Motor neuron (in vitro differentiated cells): ENCODE measurements around the gene OXSM. TPM values are rescaled to one million over a fixed set of nuclear protein-coding genes. Genes with fewer than 3 reads are reported as not detected.

ENCODE experiments used
- ATAC-seq, 8 experiments: fragments of 200-7000 bp; cut with Tn5 transposase; replicated peaks in 6 of 8; 2 replicates each; pipeline ENCODE4 v1.8.0; 2021; ENCODE audit warnings: mild to moderate bottlenecking in 8 of 8, moderate library complexity in 8 of 8
- H3K27ac ChIP-seq, 2 donors: fragments of 250-450 bp; sonication (Bioruptor Pico); 2 replicates each; pipeline ENCODE4 v1.9.0; 2021; ENCODE audit warnings: antibody characterized with exemption in 2 of 2, mild to moderate bottlenecking in 2 of 2, moderate library complexity in 1 of 2
- H3K4me1 ChIP-seq, 2 donors: fragments of 250-450 bp; sonication (Bioruptor Pico); replicated peaks in 1 of 2; 2 replicates each; pipeline ENCODE4 v1.6.1; 2021; ENCODE audit warnings: antibody characterized with exemption in 2 of 2, mild to moderate bottlenecking in 2 of 2, moderate library complexity in 1 of 2
- H3K4me3 ChIP-seq, 5 donors: fragments of 250-450 bp; sonication (Bioruptor Pico); 2 replicates each; pipeline ENCODE4 v1.9.0; 2021; ENCODE audit warnings: antibody characterized with exemption in 5 of 5, mild to moderate bottlenecking in 5 of 5, moderate library complexity in 4 of 5
- WGBS, 10 experiments: fragments of 450-650 bp; shearing (Covaris generic); methylation state at CpG; one replicate each; pipeline ENCODE4 v1.0.0; 2022; 5-methylcytosine and 5-hydroxymethylcytosine counted together
- in situ Hi-C, 9 experiments: fragments of 400-800 bp; cut with MboI; loops; one replicate each; pipeline ENCODE4 v1.15.0; 2021; ENCODE audit warnings: low sequenced_read_pairs in 9 of 9, low pct_unique_long_range_greater_than_20kb in 2 of 9; ENCODE audit not compliant: unreplicated experiment in 9 of 9
- total RNA-seq, 8 experiments: library from RNA; unstranded; fragments of 300-600 nt; gene quantifications; 2 replicates each; pipeline versions ENCODE4 v1.2.3 to v1.2.4, GENCODE V29; 2022

OXSM gene
- total RNA-seq, 8 experiments from 2014 or later = 6.8 to 28.1 (median 10.2) TPM

DNA sequence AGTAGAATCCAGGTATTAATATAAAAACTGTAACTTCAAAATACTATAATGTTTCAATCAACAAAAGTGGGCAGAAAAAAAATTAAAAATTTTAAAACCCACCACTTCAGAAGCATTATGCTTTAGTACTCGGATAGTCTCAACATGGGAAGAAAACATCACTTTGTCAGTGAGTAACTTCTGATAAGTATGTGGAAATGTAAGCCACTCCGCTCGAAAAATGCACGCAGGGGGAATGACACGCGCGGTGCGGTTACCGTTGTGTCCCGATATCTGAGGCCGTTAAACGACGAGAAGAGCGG, 7.3 kb upstream of the OXSM start:
- no peak overlapping the region for H3K27ac ChIP-seq
- peaks cover 17 to 19% of the 10 kb centered on the region in 2 donors for H3K4me1 ChIP-seq
- no peak for ATAC-seq
- in situ Hi-C loops = no loop called here
- WGBS, 10 experiments = 0 to 4% (median 0%) methylated on average over 1 to 14 of the region's 14 CpGs; no CpG with 5 or more reads in 1 of the 10 experiments
- H3K4me3 ChIP-seq = peak overlapping the region; percentile 72 to 84 (median 78)

DNA sequence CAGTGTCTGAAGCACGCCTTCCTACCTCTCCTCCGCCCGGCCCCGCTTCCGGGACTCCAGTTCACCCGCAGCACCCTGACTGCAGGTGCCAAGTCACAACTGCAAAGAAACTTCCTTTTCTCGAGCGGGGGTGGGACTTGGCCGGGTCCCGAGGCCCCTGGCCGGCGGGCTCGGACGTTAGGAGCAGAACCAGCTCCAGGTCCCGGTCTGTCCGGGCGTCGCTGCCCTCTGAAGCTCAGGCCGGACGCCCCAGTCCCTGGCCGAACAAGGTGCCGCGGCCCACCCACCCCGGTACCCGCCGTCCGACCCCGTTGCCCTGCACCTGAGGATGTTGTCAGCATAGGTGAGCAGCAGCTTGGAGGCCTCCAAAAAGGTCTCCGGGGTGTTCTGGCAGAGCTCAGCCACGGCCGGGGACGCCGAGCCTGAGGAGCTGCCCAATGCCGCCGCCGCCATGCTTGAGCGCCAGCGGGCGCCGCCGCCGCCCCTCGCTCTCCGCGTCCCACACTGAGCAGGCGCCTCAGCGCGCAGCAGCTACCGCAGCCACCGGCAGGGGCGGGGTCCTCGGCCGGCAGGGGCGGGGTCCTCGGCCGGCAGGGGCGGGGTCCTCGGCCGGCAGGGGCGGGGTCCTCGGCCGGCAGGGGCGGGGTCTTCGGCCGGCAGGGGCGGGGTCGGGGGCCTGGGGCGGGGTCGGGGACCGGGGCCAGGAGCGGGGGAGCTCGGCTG, 6.8 kb upstream of the OXSM start, which contains the start of gene NGLY1:
Gene NGLY1 (minus strand): TSS at position 506 of the 723 bp plus-strand sequence. CDS start 53 bp downstream, at position 453.
- in situ Hi-C loops = no loop called here
- H3K4me1 ChIP-seq = peaks cover 17 to 19% of the 10 kb centered on the region in 2 donors
- ATAC-seq = peak; percentile 89 to 95 (median 94)
- H3K4me3 ChIP-seq = peak within 1 kb of the TSS; percentile 72 to 84 (median 78)
- 0% methylated on average over 2 to 5 of the region's 72 CpGs; no CpG with 5 or more reads in 5 of the 10 experiments for WGBS, 10 experiments
- H3K27ac ChIP-seq = peak within 1 kb of the TSS; percentile 31 to 75

DNA sequence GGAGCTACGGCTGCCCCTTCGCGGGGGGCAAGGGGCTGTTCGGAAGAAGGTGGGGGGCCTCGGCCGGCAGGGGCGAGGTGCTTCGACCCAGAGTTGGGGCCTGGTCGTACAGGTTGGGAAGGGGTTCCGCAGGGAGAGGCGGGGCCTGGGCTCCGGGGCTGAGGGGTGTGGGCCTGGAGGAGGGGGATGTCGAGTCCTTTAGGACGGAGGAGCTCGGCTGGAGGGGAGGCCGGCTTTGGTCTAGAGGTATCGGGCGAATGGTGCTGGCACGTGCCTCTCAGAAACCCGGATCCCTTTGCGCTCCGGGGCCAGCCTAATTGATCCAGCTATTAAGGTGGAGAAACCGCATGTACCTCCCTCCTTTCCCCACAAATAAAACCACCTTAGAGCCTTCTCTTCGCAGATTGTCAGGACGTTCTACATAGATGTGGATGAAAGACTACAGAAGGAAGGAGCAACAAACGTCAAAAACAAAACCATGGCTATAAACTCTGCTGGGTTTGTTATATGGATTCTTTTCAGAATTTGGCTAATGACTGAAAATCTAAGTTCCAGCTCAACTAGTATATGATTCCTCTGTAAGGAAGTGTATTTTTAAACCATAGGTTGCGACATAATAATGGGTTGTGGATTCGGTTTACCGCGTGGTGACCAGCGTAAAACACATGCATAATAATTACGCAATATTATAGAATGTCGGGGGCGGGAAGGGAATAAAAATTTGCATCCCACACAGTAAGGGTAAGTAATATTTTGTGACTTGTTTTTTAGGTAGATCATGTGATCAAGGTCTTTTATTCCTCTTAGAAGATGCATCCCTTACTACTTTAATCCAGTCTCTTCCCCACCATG, 6.0 kb upstream of the OXSM start:
- Histone ChIP-seq H3K4me1 (peaks cover 17 to 22% of the 10 kb centered on the region in 2 donors), H3K27ac (peak overlapping the region; percentile 31 to 75), H3K4me3 (peak overlapping the region; percentile 72 to 84 (median 78))
- peak; percentile 24 to 80 (median 76) for ATAC-seq
- in situ Hi-C loops = no loop called here
- WGBS, 10 experiments = 3 to 96% (median 69%) methylated on average over 1 to 12 of the region's 34 CpGs; no CpG with 5 or more reads in 1 of the 10 experiments

DNA sequence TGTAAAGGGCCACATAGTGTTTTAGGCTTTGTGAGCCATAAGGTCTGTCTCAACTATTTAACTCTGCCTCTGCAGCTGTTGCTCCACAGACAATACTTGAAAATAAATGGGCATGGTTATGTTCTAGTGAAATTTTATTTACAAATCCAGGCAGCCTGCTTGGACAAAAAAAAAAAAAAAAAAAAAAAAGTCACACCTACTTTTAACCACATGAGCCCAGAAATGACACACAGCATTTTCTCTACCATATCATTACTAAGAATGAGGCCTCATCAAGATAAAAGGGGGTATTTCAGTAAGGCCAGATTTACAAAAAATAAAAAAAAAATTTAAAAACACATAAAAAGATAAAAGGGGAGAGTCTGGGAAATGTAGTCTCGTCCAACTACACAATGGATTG, 4.9 kb upstream of the OXSM start:
- 79 to 100% (median 100%) methylated on average over 1 of the region's 1 CpG; no CpG with 5 or more reads in 1 of the 10 experiments for WGBS, 10 experiments
- Histone ChIP-seq H3K27ac (no peak overlapping the region), H3K4me3 (no peak overlapping the region), H3K4me1 (peaks cover 17 to 22% of the 10 kb centered on the region in 2 donors)
- in situ Hi-C loops = no loop called here
- ATAC-seq = no peak

DNA sequence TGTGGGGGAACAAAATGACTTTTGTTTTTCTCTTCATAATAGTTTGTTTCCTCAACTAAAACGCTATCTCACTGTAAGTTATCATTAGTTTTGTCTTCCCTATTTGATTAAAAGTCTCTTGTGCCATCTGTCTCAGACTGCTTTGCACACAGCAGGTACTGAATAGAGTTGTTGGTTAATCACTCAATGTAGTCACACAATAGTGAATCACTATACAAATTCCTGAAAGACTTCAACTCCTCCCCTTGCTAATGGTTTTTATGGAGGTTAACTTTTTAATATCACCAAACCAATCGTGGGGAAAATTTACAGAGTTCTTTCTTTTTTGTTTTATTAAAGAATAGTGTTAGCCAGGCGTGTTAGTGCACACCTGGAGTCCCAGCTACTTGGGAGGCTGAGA, 4.1 kb upstream of the OXSM start:
- ATAC-seq = no peak
- Histone ChIP-seq H3K4me1 (peaks cover 17 to 28% of the 10 kb centered on the region in 2 donors), H3K4me3 (no peak overlapping the region), H3K27ac (no peak overlapping the region)
- in situ Hi-C loops = no loop called here
- 33 to 88% (median 43%) methylated on average over 1 to 3 of the region's 3 CpGs; no CpG with 5 or more reads in 1 of the 10 experiments for WGBS, 10 experiments

DNA sequence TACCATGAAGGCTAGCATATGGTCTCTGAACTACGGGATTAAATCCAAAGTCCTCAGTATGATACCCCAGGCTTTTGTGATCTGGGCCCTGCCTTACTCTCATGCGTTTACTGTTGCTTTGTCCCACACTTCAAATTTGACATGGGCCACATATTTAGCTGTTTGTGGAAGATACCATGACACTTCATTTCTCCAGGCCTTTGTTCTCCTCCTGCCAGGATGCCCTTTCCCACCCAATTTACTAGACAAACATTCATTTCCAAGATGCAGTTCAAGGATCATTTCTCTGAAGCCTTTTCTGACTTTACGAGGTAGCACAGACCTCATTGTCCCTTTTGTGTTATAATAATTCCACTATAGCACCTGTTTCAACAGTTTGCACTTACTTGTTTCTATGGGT, 2.2 kb upstream of the OXSM start:
- in situ Hi-C loops = no loop called here
- no peak for ATAC-seq
- Histone ChIP-seq H3K4me3 (peak overlapping the region in 1 of 5 donors; percentile 49), H3K27ac (no peak overlapping the region), H3K4me1 (peaks cover 6 to 16% of the 10 kb centered on the region in 2 donors)
- 33 to 95% (median 84%) methylated on average over 1 to 3 of the region's 3 CpGs for WGBS, 10 experiments

DNA sequence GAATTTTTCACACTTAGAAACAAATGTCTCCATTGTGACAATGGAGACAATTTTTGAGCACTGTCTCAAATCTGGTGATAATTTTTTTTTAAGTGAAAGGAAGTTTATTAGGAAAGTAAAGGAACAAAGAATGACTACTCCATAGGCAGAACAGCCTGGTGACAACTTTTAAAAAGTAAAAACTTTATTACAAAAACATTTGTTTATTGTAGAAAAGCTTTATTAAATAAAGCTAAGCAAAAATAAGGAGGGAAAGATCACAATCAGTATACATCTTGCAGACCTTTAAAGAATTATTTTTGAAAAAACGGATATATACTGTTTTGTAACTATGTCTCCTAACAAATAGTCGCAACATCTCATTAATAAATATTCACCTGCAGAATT, 688 bp upstream of the OXSM start:
- WGBS, 10 experiments = 0 to 83% (median 17%) methylated on average over 1 to 2 of the region's 2 CpGs; no CpG with 5 or more reads in 1 of the 10 experiments
- Histone ChIP-seq H3K4me3 (peak overlapping the region; percentile 39 to 52 (median 49)), H3K4me1 (peaks cover under 1 to 15% of the 10 kb centered on the region in 2 donors), H3K27ac (peak overlapping the region; percentile 20 to 45)
- no peak for ATAC-seq
- in situ Hi-C loops = no loop called here

DNA sequence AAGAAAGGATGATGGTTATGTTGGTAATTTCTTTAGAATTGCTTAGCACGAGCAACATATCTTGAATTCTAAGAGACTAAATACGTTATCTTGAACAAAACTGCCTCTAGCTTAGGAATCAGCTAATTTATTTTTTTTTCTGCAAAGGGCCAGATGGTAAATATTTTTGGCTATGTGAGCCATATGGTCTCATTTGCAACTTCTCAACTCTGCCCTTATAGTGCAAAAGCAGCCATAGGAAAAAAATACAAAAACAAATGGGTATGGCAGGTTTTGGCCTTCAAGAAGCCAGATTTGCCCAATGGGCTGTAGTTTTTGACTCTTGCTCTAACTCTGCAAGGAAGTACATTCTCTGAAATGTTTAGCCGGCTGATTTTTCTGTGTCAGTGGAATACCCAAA, 11.9 kb downstream of the OXSM start:
- no peak overlapping the region for H3K4me3 ChIP-seq
- no peaks in the 10 kb centered on the region for H3K4me1 ChIP-seq
- in situ Hi-C loops = no loop called here
- no peak overlapping the region for H3K27ac ChIP-seq
- no peak for ATAC-seq
- 14 to 96% (median 85%) methylated on average over 2 to 3 of the region's 3 CpGs; no CpG with 5 or more reads in 1 of the 10 experiments for WGBS, 10 experiments

DNA sequence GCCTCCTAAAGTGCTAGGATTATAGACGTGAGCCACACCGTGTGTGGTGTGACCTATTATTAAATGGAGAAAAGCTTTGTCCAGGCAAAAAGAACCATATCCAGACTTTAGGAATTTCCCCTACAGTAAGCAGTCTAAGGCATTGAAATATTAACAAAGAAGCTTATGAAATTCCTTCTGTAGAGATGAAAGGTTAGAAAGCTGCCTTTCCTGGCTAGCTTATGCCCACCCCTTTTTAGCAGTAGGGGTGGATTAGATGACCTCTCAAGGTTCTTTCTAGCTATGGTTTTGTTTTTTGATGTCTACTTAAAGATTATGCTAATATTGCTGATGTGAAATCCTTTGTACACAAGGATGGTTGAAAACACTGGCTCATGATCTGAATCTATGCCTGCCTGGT, 13.9 kb downstream of the OXSM start:
- WGBS, 10 experiments = 42 to 94% methylated on average over 2 of the region's 2 CpGs; no CpG with 5 or more reads in 8 of the 10 experiments
- in situ Hi-C loops = no loop called here
- no peaks in the 10 kb centered on the region for H3K4me1 ChIP-seq
- H3K4me3 ChIP-seq = no peak overlapping the region
- ATAC-seq = no peak
- H3K27ac ChIP-seq = no peak overlapping the region

DNA sequence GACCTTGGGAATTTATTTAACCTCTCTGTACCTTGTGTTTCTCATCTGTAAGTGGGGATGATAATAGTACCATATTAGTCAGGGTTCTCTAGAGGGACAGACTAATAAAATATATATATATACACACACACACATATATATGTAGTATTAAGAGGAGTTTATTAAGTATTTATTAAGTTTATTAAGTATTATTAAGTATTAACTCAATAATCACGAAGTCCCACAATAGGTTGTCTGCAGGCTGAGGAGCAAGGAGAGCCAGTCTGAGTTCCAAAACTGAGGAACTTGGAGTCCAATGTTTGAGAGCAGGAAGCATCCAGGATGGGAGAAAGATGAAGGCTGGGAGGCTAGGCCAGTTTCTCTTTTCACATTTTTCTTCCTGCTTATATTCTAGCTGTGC, 14.8 kb downstream of the OXSM start:
- WGBS, 10 experiments = 0 to 100% (median 86%) methylated on average over 1 of the region's 1 CpG; no CpG with 5 or more reads in 5 of the 10 experiments
- no peaks in the 10 kb centered on the region for H3K4me1 ChIP-seq
- in situ Hi-C loops = no loop called here
- H3K4me3 ChIP-seq = no peak overlapping the region
- ATAC-seq = no peak
- H3K27ac ChIP-seq = no peak overlapping the region

DNA sequence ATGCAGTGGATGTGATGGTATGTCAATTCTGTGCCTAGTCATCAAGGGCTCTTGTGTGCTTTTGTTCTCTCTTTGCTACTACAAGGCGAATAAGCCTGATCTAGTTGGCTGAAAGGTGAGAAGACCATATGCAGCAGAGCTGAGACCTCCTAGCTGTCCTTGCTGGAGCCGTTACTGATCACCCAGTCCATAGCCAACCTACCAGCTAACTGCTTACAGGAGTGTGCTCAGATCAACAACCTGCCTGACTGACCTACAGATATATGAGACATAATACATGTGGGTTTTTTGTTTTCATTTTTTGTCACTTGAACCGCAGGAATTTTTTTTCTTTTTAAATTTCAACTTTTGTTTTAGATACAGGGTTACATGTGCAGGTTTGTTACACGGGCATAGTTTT, 22.8 kb downstream of the OXSM start:
- 20 to 100% (median 67%) methylated on average over 1 to 4 of the region's 4 CpGs; no CpG with 5 or more reads in 2 of the 10 experiments for WGBS, 10 experiments

DNA sequence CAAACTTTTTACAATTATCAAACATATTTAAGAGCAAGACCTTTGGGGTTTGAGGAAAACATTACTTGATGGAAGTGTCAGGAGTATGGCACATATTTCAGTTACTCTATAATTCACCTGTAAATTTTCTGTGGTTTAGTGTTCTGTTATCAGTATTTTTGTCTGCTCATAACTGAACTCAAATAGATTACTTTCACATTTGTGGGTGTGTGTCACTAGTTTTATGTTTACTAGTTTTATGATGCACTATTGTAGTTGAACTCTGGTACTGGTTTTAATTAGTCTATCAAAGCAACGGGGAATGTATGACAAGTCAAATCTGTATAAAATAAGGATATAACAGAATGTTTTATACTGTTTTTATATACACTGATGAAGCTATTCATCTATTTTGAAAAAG, 27.2 kb downstream of the OXSM start:
- Histone ChIP-seq H3K4me3 (no peak overlapping the region), H3K4me1 (peaks cover 11 to 12% of the 10 kb centered on the region in 2 donors), H3K27ac (no peak overlapping the region)
- in situ Hi-C loops = no loop called here
- WGBS, 10 experiments = 0 to 100% (median 42%) methylated on average over 1 of the region's 1 CpG; no CpG with 5 or more reads in 2 of the 10 experiments
- no peak for ATAC-seq

More for the DNA sequence above, 22.8 kb downstream of the OXSM start:
- no peak overlapping the region for H3K4me3 ChIP-seq
- H3K4me1 ChIP-seq = peaks cover 4% of the 10 kb centered on the region in 2 donors
- no peak for ATAC-seq
- in situ Hi-C loops = no loop called here
- no peak overlapping the region for H3K27ac ChIP-seq

DNA sequence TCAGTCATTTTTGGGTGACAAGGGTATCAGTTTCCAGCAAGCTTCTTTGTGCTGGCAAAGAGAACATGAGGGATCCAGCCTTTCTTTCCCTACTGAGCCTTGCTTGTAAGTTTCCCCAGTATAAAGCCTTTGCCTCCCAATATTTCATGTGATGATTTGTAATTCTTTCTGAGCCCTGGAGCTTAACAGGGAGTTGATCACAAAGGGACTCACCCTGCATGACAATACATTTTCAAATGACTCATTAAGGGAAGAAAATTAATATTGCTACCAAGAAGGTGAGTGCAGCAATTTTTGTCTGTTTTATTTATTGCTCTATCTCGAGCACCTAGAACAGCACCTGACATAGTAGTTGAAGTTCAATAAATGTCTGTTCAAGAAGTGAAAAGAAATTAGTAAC, 27.7 kb downstream of the OXSM start:
- H3K4me3 ChIP-seq = no peak overlapping the region
- peaks cover 11 to 12% of the 10 kb centered on the region in 2 donors for H3K4me1 ChIP-seq
- WGBS, 10 experiments = 20 to 85% (median 65%) methylated on average over 1 of the region's 1 CpG; no CpG with 5 or more reads in 4 of the 10 experiments
- H3K27ac ChIP-seq = no peak overlapping the region
- no peak for ATAC-seq
- in situ Hi-C loops = no loop called here
